ENCODE results near the gene PNMA1.

The PNMA1 gene

DNA sequence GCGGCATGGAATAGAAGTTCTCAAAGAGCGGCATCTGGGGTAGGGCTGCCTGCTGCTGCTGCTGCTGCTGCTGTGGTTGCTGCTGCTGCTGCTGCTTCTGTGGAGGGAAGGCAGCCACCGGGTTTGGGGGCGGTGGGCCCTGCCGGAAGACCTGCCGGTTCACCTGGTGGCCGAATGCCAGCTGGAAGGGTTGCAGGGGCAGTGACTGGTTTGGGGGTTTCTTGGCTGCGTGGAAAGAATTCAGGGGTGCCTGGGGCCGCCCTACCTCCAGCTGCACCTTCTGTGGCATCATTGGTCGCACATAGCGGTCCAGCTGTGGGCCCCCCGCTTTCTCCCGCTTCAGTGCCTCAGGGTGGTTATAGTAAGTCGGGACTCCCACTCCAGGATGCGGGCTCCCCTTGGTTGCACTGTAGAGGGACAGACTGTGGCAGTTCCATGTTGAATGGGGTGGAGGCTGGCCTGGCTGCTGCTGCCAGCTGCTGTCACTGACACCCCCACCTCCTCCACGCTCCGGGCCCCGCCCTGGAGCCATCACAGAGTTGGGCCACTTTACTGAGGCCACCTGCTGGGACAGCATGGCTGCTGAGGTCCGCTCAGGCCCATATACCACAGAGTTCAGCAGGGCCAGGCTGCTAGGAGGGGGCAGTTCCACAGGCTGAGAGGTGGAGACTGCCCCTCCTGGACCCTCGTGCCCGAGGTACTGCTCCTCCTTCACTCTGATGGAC lies 25.2 kb upstream of the PNMA1 start:
- TF ChIP-seq SPI1 (IDR thresholded peaks at IDR 0.05; ENCODE audit: low read depth, low read length) = no peak
- no peak for TF ChIP-seq PAX5 (IDR thresholded peaks at IDR 0.05; ENCODE audit: insufficient read depth, low read length, severe bottlenecking)
- no peak for TF ChIP-seq POLR2AphosphoS5 (IDR thresholded peaks at IDR 0.05; ENCODE audit: low read depth, low read length)
- no peak for TF ChIP-seq POLR2A (IDR thresholded peaks at IDR 0.05; ENCODE audit: low read depth, low read length)
- no peak for TF ChIP-seq POU2F2 (IDR thresholded peaks at IDR 0.05; ENCODE audit: low read depth, low read length)
- no peak for TF ChIP-seq TAF1 (IDR thresholded peaks at IDR 0.05; ENCODE audit: low read depth, low read length)
- FAIRE-seq (no peak), DNase-seq (ENCODE audit: insufficient read length, low spot score) (no peak)

DNA sequence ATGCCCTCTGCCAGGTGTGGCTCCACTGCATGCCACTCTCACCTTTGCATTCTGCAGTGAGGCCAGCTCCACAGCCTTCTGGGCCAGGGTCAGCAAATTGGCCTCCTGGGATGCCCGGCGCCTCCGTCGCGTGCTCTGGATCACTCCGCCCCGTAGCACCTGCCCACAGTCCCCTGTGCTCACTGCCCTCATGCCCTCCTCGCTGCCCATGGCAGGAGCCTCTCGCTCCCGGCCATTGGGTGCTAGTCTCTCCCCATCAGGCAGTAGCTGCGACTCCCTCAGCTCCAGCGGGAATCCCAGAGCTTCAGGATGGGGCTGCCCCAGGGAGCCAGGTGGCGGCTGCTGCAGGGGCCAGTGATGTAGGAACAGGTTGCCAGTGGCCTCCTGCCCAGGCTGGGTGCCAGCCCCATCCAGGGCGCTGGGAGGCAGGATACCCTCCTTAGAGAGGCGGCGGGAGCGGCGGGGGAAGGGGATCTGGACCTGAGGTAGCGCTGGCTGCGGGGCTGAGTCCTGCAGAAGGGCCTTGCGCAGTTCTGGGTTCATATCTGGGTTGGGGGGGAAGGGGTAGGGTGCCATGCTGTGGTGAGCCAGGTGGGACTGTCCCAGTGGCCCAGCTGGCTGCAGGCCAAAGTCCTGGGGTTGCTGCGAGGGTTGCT lies 24.5 kb upstream of the PNMA1 start:
- FAIRE-seq (no peak), DNase-seq (ENCODE audit: insufficient read length, low spot score) (no peak)
- TF ChIP-seq POLR2AphosphoS5 (IDR thresholded peaks at IDR 0.05; ENCODE audit: low read depth, low read length) (peak; percentile 59; the same call in 1 of the 2 replicates), PAX5 (IDR thresholded peaks at IDR 0.05; ENCODE audit: insufficient read depth, low read length, severe bottlenecking) (no peak), POU2F2 (IDR thresholded peaks at IDR 0.05; ENCODE audit: low read depth, low read length) (no peak), SPI1 (IDR thresholded peaks at IDR 0.05; ENCODE audit: low read depth, low read length) (no peak), TAF1 (IDR thresholded peaks at IDR 0.05; ENCODE audit: low read depth, low read length) (no peak), POLR2A (IDR thresholded peaks at IDR 0.05; ENCODE audit: low read depth, low read length) (peak; percentile 60; the same call in 1 of the 2 replicates)

DNA sequence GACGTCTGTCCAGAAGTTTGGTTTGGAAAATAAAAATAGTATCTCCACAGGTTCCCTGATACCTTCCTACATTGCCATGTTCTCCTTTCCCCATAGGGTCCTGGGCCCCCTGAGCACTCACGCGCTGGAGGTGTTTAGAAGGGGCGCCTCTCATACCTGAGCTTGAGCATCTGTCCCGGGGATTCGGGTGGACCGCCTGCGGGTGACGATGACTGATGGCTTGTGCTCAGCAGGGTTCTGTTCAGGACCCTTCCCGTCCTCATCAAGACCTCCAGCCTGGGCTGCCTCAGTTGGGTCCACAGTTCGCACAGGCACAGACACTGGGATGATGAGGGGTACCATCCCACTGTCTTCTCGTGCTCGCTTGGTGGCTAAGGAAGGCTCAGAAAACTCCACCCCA lies 22.7 kb upstream of the PNMA1 start:
- no peak for TF ChIP-seq POLR2A (IDR thresholded peaks at IDR 0.05; ENCODE audit: low read depth, low read length)
- no peak for TF ChIP-seq TAF1 (IDR thresholded peaks at IDR 0.05; ENCODE audit: low read depth, low read length)
- no peak for TF ChIP-seq SPI1 (IDR thresholded peaks at IDR 0.05; ENCODE audit: low read depth, low read length)
- TF ChIP-seq PAX5 (IDR thresholded peaks at IDR 0.05; ENCODE audit: insufficient read depth, low read length, severe bottlenecking) = no peak
- TF ChIP-seq POU2F2 (IDR thresholded peaks at IDR 0.05; ENCODE audit: low read depth, low read length) = no peak
- TF ChIP-seq POLR2AphosphoS5 (IDR thresholded peaks at IDR 0.05; ENCODE audit: low read depth, low read length) = no peak
- FAIRE-seq (no peak), DNase-seq (ENCODE audit: insufficient read length, low spot score) (no peak)

DNA sequence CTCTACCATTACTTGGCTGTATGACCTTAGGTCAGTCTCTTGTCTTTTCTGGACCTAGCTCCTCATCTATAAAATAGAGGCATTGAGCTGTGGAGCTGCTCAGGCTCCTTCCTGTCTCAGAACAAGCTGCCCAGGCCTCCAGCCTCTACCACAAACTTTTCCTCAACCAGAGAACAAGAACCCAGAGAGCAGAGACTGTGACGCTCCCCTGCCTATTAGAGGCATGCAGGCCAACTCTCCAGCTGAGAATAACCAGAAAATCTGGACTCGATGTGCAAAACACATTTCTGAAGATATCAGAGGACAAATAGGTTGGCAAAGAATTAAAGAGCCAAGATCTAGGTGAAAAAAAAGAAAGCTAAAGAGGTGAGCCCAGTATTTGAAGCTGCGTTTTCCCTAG lies 17.8 kb upstream of the PNMA1 start:
- TF ChIP-seq TAF1 (IDR thresholded peaks at IDR 0.05; ENCODE audit: low read depth, low read length) (no peak), PAX5 (IDR thresholded peaks at IDR 0.05; ENCODE audit: insufficient read depth, low read length, severe bottlenecking) (no peak), POLR2A (IDR thresholded peaks at IDR 0.05; ENCODE audit: low read depth, low read length) (no peak), SPI1 (IDR thresholded peaks at IDR 0.05; ENCODE audit: low read depth, low read length) (no peak), POLR2AphosphoS5 (IDR thresholded peaks at IDR 0.05; ENCODE audit: low read depth, low read length) (no peak)
- FAIRE-seq (no peak), DNase-seq (ENCODE audit: insufficient read length, low spot score) (no peak)

DNA sequence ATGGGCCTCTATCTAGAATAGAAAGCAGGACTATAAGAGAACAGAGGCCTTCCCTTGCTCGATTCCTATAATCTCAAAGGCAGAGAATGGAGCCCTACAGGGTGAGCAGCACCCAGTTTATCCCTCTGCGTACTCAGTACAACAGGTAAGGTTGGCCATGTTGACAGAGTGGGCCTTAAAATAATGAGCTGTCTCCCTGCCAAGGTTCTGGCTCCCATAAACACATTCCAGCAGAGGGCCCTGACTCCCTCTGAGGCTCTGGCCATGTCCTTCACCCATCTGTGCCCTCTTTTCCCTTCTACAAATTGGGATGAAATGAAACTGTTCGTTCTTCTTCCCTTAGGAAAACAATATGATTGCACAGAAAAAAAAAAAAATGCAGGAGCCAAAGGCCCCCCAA lies 16.9 kb upstream of the PNMA1 start:
- TF ChIP-seq POU2F2 (IDR thresholded peaks at IDR 0.05; ENCODE audit: low read depth, low read length) (no peak), PAX5 (IDR thresholded peaks at IDR 0.05; ENCODE audit: insufficient read depth, low read length, severe bottlenecking) (no peak), SPI1 (IDR thresholded peaks at IDR 0.05; ENCODE audit: low read depth, low read length) (no peak), POLR2A (IDR thresholded peaks at IDR 0.05; ENCODE audit: low read depth, low read length) (no peak), POLR2AphosphoS5 (IDR thresholded peaks at IDR 0.05; ENCODE audit: low read depth, low read length) (no peak), TAF1 (IDR thresholded peaks at IDR 0.05; ENCODE audit: low read depth, low read length) (no peak)
- FAIRE-seq (no peak), DNase-seq (ENCODE audit: insufficient read length, low spot score) (no peak)

DNA sequence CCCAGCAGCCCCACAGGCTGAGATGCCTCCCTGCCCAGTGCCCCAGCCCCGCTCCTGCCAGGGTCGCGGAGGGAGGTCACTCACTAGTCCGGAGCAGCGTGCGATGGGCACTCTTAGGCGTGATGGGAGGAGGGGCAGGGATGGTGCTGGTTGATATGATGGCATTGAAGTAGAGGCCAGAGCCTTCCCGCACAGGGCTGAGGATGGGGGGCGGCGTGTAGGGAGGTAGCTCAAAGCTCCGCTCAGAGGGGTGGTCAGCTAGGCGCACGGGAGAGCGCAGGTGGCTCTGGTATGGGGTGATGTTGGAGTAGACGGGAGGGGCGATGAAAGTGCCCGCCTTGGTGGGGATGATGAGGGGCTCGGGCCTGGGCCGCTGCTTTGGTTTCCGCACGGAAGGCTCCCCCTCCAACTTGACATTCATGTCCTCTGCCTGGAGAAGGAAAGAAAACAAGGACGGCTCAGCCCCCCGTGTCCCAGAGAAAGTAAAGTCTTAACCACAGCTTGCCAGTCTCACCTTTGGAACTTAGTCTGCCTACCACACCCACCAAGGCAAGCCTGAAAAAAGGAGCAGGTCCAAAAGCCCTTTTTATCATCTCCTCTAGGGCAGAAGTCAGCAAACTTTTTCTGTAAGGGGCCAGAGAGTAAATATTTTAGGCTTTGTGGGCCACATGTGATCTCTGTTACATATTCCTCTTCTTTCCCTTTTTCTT lies 15.5 kb upstream of the PNMA1 start:
- FAIRE-seq = no peak
- TF ChIP-seq SPI1 (IDR thresholded peaks at IDR 0.05; ENCODE audit: low read depth, low read length) (no peak), POU2F2 (IDR thresholded peaks at IDR 0.05; ENCODE audit: low read depth, low read length) (no peak)
- DNase-seq (ENCODE audit: insufficient read length, low spot score) = no peak

DNA sequence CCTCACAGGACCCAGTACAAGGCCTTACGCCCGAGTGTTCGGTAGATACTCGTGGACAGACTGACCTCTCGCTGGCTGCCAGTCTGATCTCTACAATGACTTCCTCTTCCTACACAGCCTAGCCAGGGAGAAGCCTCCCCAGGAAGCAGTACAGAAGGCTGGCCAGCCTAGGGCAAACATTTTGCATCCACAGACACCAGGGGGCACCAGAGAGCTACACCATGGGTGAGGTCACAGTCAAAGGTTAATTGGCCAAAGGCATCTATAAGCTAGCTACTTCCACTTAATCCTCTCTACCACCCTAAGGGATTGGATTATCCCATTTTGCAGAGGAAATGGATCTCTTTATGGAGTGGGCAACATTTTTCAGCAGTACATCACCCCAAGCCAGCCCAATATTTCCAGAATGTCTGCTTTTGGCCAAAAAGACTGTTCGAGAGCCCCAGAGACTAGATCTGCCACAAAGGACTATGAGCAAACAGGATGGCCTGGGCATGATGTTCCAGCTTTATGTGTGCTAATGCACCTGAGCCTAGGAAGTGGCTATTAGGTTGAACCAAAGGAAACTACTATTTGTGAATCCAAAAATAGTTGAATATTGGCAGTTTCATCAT lies 14.6 kb upstream of the PNMA1 start:
- FAIRE-seq (peak; percentile 91), DNase-seq (ENCODE audit: insufficient read length, low spot score) (peak; percentile 84)

DNA sequence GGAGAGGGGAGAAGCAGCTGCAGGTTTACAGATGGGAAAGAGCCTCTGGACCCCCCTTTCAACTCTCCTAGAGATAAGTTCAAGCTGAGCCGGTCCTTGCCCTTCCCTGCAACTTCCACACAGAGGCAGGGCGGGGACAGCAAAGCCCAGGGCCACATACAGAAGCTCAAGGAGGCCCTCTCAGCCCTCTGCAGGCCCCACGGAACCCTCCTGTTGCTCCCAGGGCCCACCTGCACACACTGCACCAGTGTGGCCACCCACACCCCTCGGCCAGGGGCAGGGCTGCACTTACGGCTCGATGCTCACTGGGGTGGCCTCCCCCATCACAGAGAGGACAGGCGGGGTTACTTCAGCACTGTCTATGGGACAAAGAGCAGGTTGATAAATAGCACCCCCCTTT lies 13.0 kb upstream of the PNMA1 start:
- DNase-seq (ENCODE audit: insufficient read length, low spot score) (no peak), FAIRE-seq (no peak)
- no peak for TF ChIP-seq PAX5 (IDR thresholded peaks at IDR 0.05; ENCODE audit: insufficient read depth, low read length, severe bottlenecking)
- no peak for TF ChIP-seq SPI1 (IDR thresholded peaks at IDR 0.05; ENCODE audit: low read depth, low read length)
- no peak for TF ChIP-seq POU2F2 (IDR thresholded peaks at IDR 0.05; ENCODE audit: low read depth, low read length)
- no peak for TF ChIP-seq POLR2A (IDR thresholded peaks at IDR 0.05; ENCODE audit: low read depth, low read length)
- no peak for TF ChIP-seq POLR2AphosphoS5 (IDR thresholded peaks at IDR 0.05; ENCODE audit: low read depth, low read length)
- TF ChIP-seq TAF1 (IDR thresholded peaks at IDR 0.05; ENCODE audit: low read depth, low read length) = no peak

More for the DNA sequence above, 14.6 kb upstream of the PNMA1 start:
- TF ChIP-seq POLR2A (IDR thresholded peaks at IDR 0.05; ENCODE audit: low read depth, low read length) (no peak), SPI1 (IDR thresholded peaks at IDR 0.05; ENCODE audit: low read depth, low read length) (peak; percentile 43; the same call in 1 of the 2 replicates), POU2F2 (IDR thresholded peaks at IDR 0.05; ENCODE audit: low read depth, low read length) (no peak), POLR2AphosphoS5 (IDR thresholded peaks at IDR 0.05; ENCODE audit: low read depth, low read length) (peak; percentile 35; the same call in 1 of the 2 replicates), PAX5 (IDR thresholded peaks at IDR 0.05; ENCODE audit: insufficient read depth, low read length, severe bottlenecking) (no peak), TAF1 (IDR thresholded peaks at IDR 0.05; ENCODE audit: low read depth, low read length) (no peak)
